ENCODE measurements around the gene HADHA.
A peak's percentile ranks its signal among the peaks of the same experiment; 100 is the strongest.

Gene HADHA

DNA sequence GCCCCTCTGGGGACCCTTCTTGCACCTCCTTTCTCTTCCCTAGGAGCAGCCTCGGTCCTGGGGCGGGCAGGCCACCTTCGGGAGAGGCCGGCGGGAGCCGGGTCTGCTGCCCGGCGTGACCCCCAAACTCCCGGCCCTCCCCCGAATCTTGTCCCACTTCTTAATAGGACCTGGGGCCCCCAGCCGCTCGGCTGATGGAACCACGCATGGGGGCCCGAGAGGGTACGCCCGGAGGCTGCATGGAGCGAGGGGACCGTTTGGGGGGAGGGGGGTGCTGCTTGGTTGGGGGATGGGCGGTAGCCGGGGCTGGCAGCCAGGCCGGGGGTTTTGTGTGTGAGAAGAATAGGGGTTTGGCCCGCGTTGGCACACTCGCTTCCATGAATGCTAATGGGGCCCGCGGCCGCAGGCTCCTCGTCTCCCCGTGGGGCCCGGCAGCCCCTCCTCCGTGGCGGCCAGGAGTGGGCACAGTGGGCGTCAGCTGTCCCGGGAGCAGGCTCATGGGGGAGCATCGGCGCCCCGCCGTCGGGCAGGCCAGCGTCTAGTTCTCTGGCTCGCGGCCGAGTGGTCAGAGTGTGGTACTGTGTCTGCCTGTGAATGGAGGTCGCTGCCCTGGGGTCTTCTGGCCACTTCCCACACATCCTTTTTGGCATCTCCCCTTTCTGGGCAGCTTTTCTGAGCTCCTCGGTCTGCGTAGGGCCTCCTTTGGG is 70.5 kb downstream of the HADHA start:
- Histone ChIP-seq H3K36me3 (ENCODE audit: insufficient read depth, low read length) (no peaks in the 10 kb centered on the region), H4K20me1 (ENCODE audit: insufficient read depth, low read length) (no peaks in the 10 kb centered on the region), H3K4me2 (ENCODE audit: low read length) (no peak overlapping the region), H3K27me3 (ENCODE audit: insufficient read depth, low read length) (0 out of 2 replicates have a peak, but pooled peaks cover 6% of the 10 kb centered on the region), H3K27ac (ENCODE audit: low read depth, low read length, poor library complexity, severe bottlenecking) (no peak overlapping the region), H3K9me2 (ENCODE audit: low read depth, low read length) (no peaks in the 10 kb centered on the region), H3K4me1 (ENCODE audit: insufficient read depth, low read length, severe bottlenecking) (peaks cover 4% of the 10 kb centered on the region), H3F3A (ENCODE audit: insufficient read depth, low read length) (no peaks in the 10 kb centered on the region), H3K79me2 (ENCODE audit: insufficient read depth, low read length) (no peaks in the 10 kb centered on the region), H3K9ac (ENCODE audit: low read length) (no peak overlapping the region), H3K9me3 (ENCODE audit: low read length) (no peaks in the 10 kb centered on the region), H3K4me3 (ENCODE audit: low read depth, low read length, poor library complexity, severe bottlenecking) (no peak overlapping the region), H2AFZ (ENCODE audit: low read length) (no peak overlapping the region)
- no peak for TF ChIP-seq EZH2 (IDR thresholded peaks at IDR 0.05; ENCODE audit: borderline replicate concordance, low read length)
- TF ChIP-seq, protein P1, sequence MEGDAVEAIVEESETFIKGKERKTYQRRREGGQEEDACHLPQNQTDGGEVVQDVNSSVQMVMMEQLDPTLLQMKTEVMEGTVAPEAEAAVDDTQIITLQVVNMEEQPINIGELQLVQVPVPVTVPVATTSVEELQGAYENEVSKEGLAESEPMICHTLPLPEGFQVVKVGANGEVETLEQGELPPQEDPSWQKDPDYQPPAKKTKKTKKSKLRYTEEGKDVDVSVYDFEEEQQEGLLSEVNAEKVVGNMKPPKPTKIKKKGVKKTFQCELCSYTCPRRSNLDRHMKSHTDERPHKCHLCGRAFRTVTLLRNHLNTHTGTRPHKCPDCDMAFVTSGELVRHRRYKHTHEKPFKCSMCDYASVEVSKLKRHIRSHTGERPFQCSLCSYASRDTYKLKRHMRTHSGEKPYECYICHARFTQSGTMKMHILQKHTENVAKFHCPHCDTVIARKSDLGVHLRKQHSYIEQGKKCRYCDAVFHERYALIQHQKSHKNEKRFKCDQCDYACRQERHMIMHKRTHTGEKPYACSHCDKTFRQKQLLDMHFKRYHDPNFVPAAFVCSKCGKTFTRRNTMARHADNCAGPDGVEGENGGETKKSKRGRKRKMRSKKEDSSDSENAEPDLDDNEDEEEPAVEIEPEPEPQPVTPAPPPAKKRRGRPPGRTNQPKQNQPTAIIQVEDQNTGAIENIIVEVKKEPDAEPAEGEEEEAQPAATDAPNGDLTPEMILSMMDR (IDR thresholded peaks at IDR 0.05; ENCODE audit: low read length): no peak

DNA sequence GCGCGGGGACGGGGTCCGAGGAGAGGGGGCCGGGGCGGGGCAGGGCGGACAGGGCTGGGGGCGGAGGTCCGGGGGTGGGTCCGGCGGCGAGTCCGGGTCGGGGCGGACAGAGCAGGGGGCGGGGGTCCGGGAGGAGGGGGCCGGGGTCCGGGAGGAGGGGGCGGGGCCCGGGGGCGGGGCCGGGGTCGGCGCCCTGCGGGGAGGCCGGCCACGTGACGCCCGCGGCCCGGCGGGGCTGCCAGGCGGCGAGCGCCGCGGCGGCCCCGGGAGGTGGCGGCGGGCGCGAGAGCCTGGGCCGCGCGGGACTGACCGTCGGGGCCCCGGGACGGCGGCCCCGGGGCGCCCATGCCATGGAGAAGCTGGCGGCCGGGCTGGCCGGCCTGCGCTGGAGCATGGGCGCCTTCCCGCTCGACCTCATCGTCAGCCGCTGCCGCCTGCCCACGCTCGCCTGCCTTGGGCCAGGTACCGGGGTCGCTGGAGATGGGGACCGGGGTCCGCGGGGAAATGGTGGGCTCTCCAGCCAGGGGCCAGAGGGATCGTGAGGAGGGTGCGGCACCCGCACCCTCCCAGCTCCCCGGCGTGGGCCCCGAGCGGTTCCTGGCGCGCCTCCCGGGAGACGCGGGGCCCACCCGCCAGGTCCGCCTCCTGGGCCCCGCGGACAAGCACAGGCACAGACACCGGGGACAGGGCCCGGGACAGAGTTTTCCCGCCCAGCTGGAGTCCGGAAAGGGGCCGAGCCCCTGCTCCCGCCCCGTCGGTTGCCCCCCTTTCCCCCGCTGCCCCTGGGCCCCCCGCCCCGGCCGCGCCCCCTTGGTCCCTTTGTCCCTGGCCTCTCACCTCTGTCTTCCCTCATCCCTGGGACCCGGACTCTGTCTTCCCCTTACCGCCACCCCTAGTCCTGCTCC is 71.3 kb downstream of the HADHA start, which contains the start of gene GAREM2:
Gene GAREM2 (plus strand): TSS at position 218 of the 905 bp plus-strand sequence. CDS start 133 bp downstream, at position 351.
- Histone ChIP-seq H4K20me1 (ENCODE audit: insufficient read depth, low read length) (no peaks in the 10 kb centered on the region), H3K79me2 (ENCODE audit: insufficient read depth, low read length) (no peaks in the 10 kb centered on the region), H3F3A (ENCODE audit: insufficient read depth, low read length) (no peaks in the 10 kb centered on the region), H3K9ac (ENCODE audit: low read length) (no peak within 1 kb of the TSS; the same call in 1 of the 2 replicates), H3K4me3 (ENCODE audit: low read depth, low read length, poor library complexity, severe bottlenecking) (peak within 1 kb of the TSS; percentile 49), H3K27ac (ENCODE audit: low read depth, low read length, poor library complexity, severe bottlenecking) (no peak within 1 kb of the TSS), H2AFZ (ENCODE audit: low read length) (no peak within 1 kb of the TSS), H3K4me1 (ENCODE audit: insufficient read depth, low read length, severe bottlenecking) (no peaks in the 10 kb centered on the region), H3K9me2 (ENCODE audit: low read depth, low read length) (no peaks in the 10 kb centered on the region), H3K36me3 (ENCODE audit: insufficient read depth, low read length) (no peaks in the 10 kb centered on the region), H3K27me3 (ENCODE audit: insufficient read depth, low read length) (0 out of 2 replicates have a peak, but pooled peaks cover 6% of the 10 kb centered on the region), H3K4me2 (ENCODE audit: low read length) (peak within 1 kb of the TSS; percentile 67), H3K9me3 (ENCODE audit: low read length) (no peaks in the 10 kb centered on the region)
- no peak for TF ChIP-seq EZH2 (IDR thresholded peaks at IDR 0.05; ENCODE audit: borderline replicate concordance, low read length)

DNA sequence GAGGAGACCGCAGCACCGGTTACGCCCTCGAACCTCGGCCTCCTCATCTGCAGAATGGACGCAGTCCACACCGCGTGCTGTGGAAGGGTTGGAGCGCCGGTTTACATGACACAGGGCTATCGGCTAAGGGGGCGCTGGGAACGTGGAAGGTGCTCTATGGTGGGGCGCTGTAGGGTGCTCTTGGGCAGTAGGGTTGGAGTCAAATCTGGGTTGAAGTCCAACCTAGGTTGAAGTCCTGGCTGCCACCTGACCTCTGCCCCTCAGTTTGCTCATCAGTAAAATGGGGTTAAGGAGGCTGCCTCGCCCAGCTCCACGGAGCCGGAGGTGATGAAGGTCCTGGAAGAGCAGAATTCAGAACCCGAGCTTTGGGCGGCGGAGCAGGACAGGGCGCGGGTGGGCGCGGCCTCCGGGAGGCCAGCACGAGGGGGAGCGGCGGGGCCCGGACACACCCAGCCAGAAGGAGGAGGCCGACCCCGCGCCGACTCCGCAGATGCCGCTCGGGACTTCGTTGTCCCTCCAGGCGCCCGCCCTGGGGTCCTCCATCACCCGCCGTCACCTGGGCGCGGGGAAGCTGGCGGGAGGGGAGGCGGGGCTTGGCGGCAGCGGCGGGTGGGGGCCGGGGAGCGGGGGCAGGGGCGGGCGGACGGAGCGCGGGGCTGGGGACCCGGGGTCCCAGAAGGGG is 72.1 kb downstream of the HADHA start:
- H3K9me2 ChIP-seq (ENCODE audit: low read depth, low read length): no peaks in the 10 kb centered on the region
- H3K4me2 ChIP-seq (ENCODE audit: low read length): peak overlapping the region; percentile 67
- H3K36me3 ChIP-seq (ENCODE audit: insufficient read depth, low read length): no peaks in the 10 kb centered on the region
- H3K27me3 ChIP-seq (ENCODE audit: insufficient read depth, low read length): 0 out of 2 replicates have a peak, but pooled peaks cover 6% of the 10 kb centered on the region
- no peaks in the 10 kb centered on the region for H3K9me3 ChIP-seq (ENCODE audit: low read length)
- H3K4me1 ChIP-seq (ENCODE audit: insufficient read depth, low read length, severe bottlenecking): no peaks in the 10 kb centered on the region
- no peak overlapping the region for H3K9ac ChIP-seq (ENCODE audit: low read length)
- TF ChIP-seq, protein P1 (IDR thresholded peaks at IDR 0.05; ENCODE audit: low read length): no peak
- TF ChIP-seq EZH2 (IDR thresholded peaks at IDR 0.05; ENCODE audit: borderline replicate concordance, low read length): no peak
- H3K79me2 ChIP-seq (ENCODE audit: insufficient read depth, low read length): no peaks in the 10 kb centered on the region
- no peaks in the 10 kb centered on the region for H4K20me1 ChIP-seq (ENCODE audit: insufficient read depth, low read length)
- no peak overlapping the region for H2AFZ ChIP-seq (ENCODE audit: low read length)
- H3K27ac ChIP-seq (ENCODE audit: low read depth, low read length, poor library complexity, severe bottlenecking): no peak overlapping the region
- no peaks in the 10 kb centered on the region for H3F3A ChIP-seq (ENCODE audit: insufficient read depth, low read length)
- H3K4me3 ChIP-seq (ENCODE audit: low read depth, low read length, poor library complexity, severe bottlenecking): peak overlapping the region; percentile 49
